Stromal cell of bone marrow (primary cell): ENCODE results near the gene CDKL5.

Experiments used
- DNase-seq: peaks from one replicate; pipeline ENCODE4 v3.0.0-alpha.2; 2012; ENCODE audit warnings: low read depth

The CDKL5 gene

GRCh38 chrX:18461431-18461830 lies 36.0 kb downstream of the CDKL5 start:
- no peak for DNase-seq

- no peak for DNase-seq
Measured at GRCh38 chrX:18464499-18464898, 39.1 kb downstream of the CDKL5 start.

GRCh38 chrX:18465051-18465450 lies 39.6 kb downstream of the CDKL5 start:
- no peak for DNase-seq

- no peak for DNase-seq
Measured at GRCh38 chrX:18468599-18468998, 43.2 kb downstream of the CDKL5 start.

GRCh38 chrX:18471296-18471695 lies 45.9 kb downstream of the CDKL5 start:
- DNase-seq = no peak

GRCh38 chrX:18490806-18491555 lies 65.6 kb downstream of the CDKL5 start:
- no peak for DNase-seq

- no peak for DNase-seq
Measured at GRCh38 chrX:18491587-18492340, 66.4 kb downstream of the CDKL5 start.

GRCh38 chrX:18534949-18535348 lies 109.5 kb downstream of the CDKL5 start:
- no peak for DNase-seq

GRCh38 chrX:18537068-18537467 lies 111.7 kb downstream of the CDKL5 start:
- DNase-seq = no peak

- no peak for DNase-seq
Measured at GRCh38 chrX:18537524-18537923, 112.1 kb downstream of the CDKL5 start.

- DNase-seq = no peak
Measured at GRCh38 chrX:18542131-18542530, 116.7 kb downstream of the CDKL5 start.

GRCh38 chrX:18542905-18543304 lies 117.5 kb downstream of the CDKL5 start:
- DNase-seq = no peak

GRCh38 chrX:18543738-18544137 lies 118.3 kb downstream of the CDKL5 start:
- no peak for DNase-seq

- no peak for DNase-seq
Measured at GRCh38 chrX:18545771-18546170, 120.4 kb downstream of the CDKL5 start.

GRCh38 chrX:18548996-18549395 lies 123.6 kb downstream of the CDKL5 start:
- no peak for DNase-seq

- no peak for DNase-seq
Measured at GRCh38 chrX:18549643-18550042, 124.2 kb downstream of the CDKL5 start.

- no peak for DNase-seq
Measured at GRCh38 chrX:18557879-18558278, 132.5 kb downstream of the CDKL5 start.

- DNase-seq = no peak
Measured at GRCh38 chrX:18558799-18559198, 133.4 kb downstream of the CDKL5 start.

GRCh38 chrX:18561020-18561419 lies 135.6 kb downstream of the CDKL5 start:
- DNase-seq = no peak

GRCh38 chrX:18565727-18566126 lies 140.3 kb downstream of the CDKL5 start:
- DNase-seq = no peak

- DNase-seq = no peak
Measured at GRCh38 chrX:18566748-18567147, 141.3 kb downstream of the CDKL5 start.

- DNase-seq = no peak
Measured at GRCh38 chrX:18573556-18573955, 148.1 kb downstream of the CDKL5 start.

GRCh38 chrX:18574591-18574990 lies 149.2 kb downstream of the CDKL5 start:
- DNase-seq = peak; percentile 56

- no peak for DNase-seq
Measured at GRCh38 chrX:18575744-18576143, 150.3 kb downstream of the CDKL5 start.
